ENCODE results near the gene IL1RAPL1.
"Not testable (repeated sequence)": the region's sequence is repeated elsewhere in the genome, so short reads cannot be mapped to it uniquely, and the experiment has no call there.

Gene IL1RAPL1

DNA sequence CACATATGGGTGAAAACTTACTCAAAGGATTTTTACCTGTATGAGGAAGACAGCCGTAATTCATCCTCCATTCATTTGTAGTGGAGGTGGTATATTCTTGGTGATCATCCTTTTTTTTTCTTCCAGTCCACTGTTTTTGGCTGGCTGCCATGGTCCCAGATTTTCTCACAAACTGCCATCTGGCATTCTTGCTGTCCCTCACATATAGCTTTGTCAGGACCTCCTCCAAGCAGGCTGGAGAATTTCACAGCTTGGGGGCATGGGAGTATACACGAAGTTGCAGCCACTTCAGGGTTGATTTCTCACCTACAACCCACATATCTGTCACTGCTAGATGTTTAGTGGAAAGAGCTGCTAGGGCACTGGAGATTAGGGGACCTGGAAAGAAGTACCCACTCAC lies 401.0 kb downstream of the IL1RAPL1 start:
- DNase-seq: no peak

DNA sequence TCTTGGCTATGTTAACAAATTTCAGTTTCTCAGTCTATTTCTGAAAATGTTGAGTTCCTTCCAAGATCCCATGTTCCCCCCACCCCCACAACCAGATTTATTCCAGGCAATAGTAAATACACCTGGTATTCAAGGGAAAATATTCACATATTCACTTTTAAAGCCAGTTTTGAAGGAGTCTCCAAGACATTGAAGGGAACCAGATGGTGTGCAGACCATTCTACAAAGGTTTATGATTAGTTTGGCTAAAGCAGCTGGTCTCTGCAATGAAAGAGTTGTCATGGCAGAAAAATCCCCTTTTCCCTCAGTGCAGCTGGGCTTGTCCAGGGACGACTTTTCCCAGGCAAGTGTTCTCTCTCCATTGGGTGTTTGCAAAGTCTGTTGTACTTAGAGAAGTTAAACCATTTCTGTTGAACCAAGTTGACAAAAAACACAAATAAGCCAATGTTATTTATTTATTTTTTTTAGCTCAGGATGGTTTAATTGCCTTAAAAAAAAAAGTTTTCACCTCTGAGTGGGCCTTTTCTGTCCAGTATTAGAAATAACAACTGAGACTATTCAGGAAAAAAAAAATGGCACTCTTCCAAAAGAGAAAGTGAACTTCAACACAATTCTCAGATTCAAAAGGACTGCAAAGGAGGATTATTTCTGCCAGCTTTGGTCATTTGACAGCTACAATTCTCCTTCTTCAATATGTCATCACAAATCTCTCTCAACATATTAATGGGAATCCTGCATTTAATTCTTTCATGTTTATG lies 410.6 kb downstream of the IL1RAPL1 start:
- DNase-seq: no peak

DNA sequence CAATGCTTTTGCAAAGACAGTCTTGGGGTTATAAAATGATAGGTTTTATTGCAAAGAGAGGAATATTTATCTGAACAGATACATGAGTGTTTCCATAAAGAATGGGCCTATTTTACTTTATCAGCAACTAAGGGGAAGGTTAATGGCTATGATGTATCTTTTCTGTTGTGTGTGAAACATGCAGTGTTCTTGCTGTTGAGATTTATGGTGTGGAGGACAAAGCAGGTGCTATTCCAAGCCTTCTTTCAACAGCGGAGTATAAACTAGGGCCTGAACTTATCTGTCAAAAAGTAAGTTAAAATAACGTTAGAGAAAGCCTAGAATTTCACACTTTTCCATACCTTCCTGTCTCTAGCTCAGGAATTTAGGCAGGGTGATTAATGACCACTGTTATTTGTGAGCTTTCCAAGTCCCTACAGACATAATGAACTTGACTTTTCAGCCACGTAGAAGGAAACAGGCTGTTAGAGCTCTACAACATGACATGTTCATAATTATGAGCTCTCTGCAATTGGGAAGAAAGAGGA lies 411.4 kb downstream of the IL1RAPL1 start:
- no peak for DNase-seq

DNA sequence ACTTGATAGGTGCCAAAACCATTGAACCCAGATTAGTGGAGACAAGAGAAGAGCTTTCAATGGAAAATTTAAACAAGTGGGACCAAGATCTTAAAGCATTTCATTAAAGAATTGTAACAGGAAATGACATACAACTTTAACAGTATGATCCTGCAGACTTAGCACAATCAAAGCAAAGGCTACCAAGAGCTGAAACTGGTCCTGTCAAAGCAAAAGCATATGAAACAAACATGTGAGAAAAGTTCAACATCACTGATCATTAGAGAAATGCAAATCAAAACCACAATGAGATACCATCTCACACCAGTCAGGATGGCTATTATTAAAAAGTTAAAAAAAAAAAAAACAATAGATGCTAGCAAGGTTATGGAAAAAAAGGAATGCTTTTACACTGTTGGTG lies 425.6 kb downstream of the IL1RAPL1 start:
- DNase-seq: no peak

DNA sequence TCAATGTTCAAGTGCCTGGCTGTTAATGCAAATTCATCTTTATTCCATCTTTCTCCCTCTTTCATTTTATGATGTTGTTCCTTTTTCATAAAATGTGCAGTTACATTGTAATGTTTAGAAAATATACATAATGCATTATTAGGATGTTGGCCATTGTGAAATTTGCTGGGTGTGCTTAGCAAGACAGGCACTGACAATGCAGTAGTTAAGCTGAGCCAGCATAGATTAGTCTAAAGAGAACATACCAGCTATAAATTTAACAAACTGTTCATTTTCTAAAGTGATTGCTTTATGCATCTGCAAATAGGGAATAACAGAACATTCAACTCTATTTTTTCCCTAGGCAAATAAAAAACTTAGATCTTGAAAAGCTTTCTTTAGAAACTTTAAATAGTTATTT lies 436.0 kb downstream of the IL1RAPL1 start:
- no peak for DNase-seq

DNA sequence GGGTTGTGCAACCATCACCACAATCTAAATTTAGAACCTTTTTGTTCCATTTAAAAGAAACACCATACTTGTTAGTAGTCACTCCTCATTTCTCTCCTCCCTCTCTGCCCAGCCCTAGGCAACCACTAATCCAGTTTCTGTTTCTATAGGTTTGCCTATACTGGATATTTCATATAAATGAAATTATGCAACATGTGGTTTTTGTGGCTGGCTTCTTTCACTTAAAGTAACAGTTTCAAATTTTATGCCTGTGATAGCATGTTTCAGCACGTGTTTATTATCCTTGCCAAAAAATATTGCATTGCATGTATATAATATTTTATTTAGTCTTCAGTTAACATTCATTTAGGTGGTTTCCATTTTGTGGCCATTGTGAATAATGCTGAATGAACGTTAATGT lies 437.6 kb downstream of the IL1RAPL1 start:
- no peak for DNase-seq

DNA sequence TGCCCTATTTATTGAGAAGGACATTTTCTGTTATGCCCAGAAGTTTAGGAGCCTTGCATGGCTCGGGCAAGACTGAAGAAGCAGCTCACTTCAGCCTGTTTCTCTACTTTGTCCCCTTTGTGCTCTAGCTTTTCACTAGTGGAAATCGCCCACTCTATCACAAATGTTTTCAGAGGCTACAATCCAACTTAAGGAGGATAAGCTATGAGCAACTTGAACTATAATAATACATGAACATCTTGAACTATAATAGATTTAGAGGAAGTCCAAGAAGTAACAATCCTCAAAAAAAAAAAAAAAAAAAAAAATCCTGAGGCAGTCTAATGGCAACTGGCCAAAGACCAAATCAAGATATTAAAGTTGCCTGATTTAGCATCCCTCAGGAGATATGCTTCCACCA lies 452.3 kb downstream of the IL1RAPL1 start:
- no peak for DNase-seq

DNA sequence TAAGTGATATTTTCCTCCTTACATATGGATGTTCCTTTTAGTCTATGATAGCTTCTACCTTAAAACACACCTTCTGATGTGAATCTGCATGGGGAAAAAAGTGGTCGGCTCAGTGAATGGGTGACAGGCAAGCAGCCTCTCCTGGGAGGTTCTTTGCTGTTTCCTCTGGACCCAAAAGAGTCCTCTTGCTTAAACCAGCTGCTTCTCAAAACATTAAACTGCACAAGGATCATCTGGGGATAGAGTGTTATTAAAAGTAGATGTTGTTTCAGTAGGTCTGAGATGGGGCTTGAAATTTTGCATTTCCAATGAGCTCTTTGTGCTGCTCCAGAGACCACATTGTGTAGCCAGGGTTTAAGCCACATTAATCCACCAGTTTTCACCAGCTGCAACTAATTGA lies 452.9 kb downstream of the IL1RAPL1 start:
- DNase-seq: no peak

DNA sequence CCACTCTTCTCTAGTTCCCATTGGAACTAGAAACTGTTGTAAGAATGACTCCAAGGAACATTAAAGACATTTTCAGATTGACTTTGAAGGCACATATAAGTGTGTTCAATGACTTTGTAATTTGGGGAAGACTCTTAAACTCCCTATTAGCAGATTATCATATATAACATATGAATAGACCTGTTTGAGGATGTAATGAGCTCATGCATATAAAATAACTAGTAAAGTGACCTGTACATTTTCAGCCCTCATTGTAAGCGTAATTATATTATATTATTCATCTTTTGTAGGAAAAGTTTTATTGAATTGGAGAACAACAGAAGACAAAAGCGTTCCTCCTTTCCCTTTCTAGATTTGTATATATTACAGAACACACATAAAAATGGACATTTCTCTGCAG lies 455.1 kb downstream of the IL1RAPL1 start:
- no peak for DNase-seq

DNA sequence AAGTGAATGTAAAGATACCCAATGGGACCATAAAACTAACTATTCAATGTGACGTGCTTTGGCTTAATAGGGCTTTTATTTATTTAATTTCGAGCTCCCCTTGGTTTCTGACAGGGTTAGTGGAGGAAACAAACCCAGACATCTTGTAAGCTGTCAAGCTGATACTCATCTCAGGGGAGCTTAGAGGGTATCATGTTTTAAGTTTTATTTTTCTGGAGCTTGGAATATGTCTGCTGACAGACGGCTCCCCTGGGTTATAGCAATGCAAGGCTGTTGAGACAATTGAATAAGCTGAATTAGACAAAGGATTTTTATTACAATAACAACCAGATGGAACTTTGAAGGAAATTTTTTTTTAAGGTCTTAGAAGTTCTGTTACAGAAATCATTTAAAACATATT lies 456.5 kb downstream of the IL1RAPL1 start:
- DNase-seq: no peak

DNA sequence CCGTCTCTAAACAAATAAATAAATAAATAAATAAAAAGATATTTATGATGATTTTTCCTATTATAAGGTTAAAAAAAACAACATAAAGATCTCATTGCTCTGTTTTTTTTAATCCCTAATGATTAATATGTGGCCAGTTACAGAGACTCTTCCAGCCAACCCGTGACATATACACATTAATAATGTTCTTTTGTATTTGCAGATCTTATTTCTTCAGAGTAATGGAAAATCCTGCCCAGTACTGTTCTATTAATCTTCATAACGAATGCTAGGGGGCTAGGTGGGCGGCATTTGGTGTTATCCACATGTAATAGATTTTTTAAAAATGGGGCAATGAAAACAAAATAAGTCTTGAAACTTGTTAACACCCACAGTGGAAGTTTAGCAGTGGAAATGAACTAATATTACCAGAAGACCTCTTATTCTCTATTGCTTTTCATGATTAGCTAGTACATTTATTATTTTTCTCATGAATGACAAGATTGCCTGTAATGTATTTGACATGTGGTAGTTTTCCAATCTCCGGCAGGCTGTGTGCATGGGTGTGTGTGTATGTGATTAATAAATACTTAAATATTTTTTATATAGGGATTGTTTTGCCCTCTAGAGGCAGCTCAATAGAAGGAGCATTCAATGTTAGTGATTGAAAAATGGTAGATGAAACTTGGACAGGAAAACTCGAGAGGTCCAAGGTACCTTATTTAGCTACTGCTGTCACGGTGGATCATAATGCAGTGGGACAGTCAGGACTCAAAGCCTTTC lies 457.4 kb downstream of the IL1RAPL1 start:
- no peak for DNase-seq

DNA sequence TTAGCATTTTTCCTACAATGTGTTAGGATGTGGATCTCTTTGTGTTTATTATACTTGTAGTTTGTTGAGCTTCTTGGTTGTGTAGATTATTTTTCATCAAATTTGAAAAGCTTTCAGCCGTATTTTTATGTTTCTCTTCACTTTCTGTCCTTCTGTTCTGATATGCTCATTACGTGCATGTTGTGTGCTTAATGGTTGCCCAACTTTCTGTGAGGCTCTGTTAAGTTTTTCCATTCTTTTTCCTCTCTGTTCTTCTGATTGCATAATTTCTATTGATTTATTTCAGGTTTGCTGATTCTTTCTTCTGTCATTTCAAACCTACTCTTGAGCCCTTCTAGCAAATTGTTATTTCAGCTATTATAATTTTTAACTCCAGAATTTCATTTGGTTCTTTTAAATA lies 478.2 kb downstream of the IL1RAPL1 start:
- no peak for DNase-seq

DNA sequence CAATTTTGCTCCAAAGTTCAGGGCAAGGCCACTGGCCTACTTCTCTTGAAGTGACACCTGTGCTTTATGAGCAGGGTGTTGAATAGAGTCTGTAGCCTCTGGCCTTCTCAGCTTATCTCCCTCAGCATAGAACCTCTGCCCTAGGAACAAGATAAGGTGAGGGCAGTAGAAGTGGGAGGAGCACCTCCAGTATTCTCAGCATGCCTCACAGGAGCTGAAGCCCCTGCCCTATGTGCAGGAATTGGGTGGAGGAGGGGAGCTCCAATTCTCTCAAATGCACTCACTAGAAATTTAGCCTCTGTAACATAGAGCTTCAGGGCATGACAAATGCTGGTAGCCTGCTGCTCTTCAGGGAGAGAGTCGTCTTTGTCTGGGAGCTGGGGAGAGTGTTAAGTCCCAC lies 479.3 kb downstream of the IL1RAPL1 start:
- DNase-seq: no peak

DNA sequence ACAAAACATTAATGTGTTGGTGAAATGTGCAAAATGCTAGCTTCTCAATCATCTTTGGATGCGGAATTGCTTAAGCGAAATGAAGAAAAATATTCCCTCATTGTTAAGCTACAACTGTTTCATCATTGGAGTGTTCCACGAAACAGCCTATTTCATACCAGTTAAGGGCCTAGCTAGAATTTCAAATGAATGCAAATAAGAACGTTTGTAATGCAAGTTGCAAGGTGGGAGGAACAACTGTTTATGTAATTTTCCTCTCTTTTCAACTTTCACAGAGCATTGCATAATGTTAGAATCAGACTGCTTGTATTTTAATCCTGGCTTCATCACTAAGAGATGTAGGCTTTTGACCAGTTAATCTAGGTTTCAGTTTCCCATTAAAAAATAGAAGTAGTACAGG lies 480.1 kb downstream of the IL1RAPL1 start:
- DNase-seq: no peak

DNA sequence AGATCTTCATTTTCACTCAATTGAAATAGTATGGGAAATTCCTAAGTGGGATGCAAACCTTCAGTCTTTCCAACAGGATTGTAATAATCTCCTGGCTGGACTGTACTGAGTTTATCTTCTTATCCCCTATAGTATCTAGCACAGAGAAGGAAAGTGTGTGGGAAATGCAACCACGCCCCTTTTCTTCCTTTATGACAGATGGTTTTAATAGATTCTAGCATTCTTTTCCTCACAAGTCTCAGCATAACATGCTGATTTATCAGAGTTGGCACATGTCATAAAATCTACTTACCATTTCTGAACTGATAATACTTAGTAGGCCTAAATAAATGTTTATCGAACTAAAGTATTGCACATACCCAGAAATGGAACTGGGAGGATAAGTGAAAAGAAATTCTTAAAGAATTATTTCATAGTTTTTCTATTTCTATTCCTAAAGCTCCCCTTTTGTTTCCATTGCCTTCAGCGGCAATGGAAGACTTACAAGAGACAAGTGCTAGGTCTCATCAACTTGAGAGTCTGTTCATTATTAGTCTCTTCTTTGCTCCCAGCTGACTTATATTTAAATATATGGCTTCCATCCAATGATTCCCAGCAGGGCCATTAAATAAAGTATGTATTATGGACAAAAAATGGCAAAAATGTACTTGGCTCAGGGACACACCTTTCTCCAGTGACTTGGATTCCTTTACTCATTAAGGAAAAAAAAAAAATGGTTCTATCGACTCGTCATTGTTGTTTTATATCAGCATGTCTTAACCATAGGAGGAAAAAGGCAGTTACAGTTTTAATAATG lies 484.5 kb downstream of the IL1RAPL1 start:
- DNase-seq: no peak

DNA sequence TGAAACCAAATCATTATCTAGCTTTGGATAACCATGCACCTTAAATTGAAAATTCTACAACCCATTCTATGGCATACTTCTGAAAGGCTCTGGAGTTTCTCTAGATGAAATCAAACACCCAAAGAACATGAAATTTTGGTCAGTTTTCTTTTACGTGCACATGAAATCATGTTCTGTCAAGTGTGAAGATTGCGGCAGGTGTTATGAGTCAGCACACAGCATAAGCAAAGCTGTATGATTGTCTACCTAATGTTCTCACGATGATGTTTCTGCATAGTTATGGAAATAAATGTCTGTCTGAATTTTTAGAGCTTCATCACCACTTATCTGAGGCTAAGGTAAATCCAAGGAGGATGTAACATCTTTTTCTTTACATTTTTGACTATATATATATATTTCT lies 495.3 kb downstream of the IL1RAPL1 start:
- DNase-seq: no peak

DNA sequence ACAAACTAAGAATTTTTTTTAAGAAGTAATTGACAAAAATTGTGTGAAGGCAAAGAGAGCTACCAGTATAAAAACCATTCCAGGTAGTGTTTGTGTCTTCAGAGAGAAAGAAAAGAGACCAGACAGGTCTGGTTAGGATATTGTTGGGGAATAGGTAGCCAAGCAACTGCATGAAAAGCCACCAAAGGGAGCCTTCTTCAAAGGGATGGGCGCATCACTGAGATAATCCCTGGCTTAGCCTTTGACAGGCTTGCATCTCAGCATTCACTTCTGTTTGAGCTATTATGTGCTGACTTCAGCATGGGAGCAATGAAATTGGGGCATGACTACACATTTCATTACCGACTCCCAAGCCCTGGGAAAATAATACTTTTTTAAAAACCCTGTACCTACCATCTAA lies 496.6 kb downstream of the IL1RAPL1 start:
- no peak for DNase-seq

DNA sequence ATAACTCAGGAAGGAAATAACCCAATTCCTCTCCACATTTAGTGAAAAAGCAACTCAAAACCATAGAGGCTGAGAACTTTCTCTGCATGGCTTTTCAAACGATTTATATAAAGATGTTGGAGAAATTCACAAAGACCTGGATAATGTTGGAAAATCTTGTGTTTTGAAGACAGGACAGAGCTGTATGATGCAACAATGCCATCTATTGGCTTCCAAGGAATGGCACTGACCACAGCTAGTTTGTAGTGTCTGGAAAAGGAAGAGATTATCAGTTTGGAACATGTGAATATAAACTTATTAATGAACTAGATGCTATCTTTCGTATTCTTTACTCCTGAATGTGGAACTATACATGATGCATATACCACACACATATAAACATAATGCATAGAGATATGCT lies 503.6 kb downstream of the IL1RAPL1 start:
- DNase-seq: no peak

DNA sequence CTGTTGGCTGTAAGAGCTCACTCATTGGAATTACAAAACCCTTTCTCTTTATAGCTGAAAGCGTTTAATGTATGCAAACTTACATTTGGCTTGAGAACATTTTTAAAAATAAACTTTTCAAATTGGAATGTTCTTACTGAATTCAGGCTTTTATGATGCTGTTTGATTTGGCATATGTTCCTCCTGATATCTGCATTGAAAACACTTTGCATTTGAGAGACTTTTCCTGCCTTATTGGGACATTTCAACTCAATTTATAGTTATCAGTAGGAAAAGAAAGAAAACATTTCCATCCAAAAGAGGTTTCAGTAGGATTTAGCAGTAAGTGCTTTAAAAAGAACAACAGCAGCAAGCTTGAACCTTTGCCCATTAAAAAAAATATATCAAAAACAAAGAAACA lies 520.0 kb downstream of the IL1RAPL1 start:
- no peak for DNase-seq

DNA sequence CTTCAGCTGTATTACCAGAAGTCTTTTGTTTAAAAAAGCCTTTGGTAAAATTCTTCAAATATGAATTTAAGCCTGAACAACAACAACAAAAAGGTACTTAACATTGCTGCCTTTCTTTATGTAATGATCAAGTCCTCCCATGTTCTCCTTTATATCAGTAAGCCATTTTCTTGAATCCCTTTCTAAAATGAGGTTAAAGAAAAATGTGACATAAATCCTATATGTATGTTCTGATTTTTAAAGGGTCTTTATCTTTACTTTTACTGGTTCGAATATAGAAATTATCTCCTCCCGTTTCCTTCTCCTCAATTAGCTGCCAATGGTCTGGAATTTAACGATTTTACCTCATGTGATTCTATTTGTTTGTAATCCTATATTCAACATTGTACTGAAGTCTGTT lies 522.8 kb downstream of the IL1RAPL1 start:
- no peak for DNase-seq

DNA sequence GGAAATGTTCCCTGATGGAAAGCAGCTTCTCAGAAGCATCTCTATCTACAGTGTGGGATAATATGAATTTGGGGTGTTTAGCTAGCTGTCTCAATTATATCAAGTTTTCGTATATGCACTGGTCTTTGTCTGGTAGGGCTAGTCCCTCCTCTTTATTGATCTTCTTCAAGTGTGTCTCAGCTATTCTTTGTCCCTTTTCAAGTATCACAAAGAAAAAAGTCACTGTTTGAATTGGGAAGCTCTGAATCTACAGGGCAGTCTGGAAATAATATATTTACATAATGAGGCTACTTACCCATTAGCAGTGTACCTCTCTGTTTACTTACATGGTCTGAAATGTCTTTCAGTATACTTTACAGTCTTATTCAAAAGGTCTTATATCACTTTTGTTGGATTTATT lies 526.0 kb downstream of the IL1RAPL1 start:
- DNase-seq: no peak

DNA sequence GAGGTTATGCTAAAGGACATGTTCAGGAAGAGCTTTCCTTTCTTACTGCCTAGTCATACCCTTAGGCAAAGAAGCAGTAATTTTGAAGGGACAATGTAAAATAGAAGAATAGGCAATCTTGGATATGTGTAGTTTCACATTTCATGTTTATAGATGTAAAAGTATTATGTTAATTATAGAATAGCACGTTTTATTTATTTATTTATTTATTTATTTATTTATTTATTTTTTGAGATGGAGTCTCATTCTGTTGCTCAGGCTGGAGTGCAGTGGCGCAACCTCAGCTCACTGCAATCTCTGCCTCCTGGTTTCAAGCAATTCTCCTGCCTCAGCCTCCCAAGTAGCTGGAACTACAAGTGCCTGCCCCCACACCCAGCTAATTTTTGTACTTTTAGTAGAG lies 535.6 kb downstream of the IL1RAPL1 start:
- DNase-seq: not testable (repeated sequence)

DNA sequence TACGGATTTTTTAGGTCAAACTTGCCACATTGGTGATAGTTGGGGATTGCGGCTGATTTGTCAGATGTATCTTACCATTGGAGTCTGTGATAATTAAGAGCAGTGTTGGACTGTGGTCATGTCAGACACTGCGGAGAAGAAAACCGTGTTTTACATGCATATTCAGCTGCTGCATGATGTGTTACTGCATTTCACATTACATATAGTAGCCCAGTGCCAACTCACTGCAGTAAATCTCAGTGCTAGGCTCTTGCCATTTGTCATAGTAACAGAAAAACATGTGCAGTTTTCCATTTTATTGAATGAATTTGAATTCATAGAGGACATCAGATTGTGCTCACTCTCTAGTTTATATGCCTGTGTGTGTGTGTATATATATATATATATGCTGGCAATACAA lies 543.7 kb downstream of the IL1RAPL1 start:
- no peak for DNase-seq

DNA sequence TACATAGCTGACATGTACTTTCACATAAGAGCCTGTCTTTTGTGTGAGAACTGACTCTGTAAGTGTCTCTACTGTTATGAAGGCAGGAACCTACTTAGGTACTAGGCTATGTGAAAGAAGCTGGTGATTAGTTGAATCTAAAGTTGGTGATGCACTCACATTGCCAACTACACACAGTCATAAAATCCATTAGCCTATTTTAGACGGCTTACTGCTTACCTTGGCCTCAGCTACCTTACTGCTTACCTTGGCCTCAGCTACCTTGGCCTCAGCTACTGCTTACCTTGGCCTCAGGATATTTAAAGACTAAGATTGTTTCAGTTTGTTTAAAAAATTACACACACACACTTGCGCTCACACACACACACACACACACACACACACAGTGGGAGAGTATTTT lies 549.7 kb downstream of the IL1RAPL1 start:
- no peak for DNase-seq
